ENCODE results near the gene ZFYVE9.
"Not testable (repeated sequence)": the region's sequence is repeated elsewhere in the genome, so short reads cannot be mapped to it uniquely, and the experiment has no call there.

The ZFYVE9 gene

DNA sequence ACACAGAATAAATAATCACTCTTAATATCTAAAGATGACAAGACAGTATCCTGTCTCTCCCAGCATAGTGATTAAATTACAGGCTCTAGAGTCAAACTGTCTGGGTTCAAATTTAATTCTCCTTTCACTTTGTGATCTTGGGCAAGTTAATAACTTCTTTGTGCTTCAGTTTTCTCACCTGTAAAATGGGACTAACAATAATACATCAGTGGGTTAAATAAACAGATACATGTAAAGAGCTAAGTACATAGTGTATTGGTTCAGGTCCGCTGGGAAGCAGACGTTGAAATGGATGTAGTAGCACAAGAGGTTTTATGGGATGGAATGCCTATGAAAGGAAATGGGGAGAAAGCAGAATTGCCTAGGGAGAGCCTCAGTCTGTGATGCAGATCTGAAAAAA, 10.7 kb downstream of the ZFYVE9 start:
- no peak for DNase-seq (ENCODE audit: low read depth)

DNA sequence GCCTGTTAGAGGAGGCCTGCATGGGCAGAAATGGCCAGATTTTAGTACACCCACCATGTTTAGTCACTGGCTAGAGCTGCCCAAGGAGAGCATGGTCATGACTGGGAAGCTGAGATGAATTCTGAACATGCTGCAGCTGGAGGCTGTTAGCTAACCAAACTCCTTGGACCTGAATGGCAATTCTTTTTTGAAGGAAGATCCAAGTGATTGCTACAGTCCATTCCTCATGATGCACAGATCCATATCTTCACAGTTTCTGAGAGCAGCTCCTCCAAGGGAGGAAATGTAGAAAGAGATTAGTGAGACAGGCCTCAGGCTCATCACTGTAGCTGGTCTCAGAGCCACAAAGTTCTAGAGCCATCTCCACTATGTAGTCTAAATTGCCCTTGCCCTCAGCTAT, 11.1 kb downstream of the ZFYVE9 start:
- no peak for DNase-seq (ENCODE audit: low read depth)

DNA sequence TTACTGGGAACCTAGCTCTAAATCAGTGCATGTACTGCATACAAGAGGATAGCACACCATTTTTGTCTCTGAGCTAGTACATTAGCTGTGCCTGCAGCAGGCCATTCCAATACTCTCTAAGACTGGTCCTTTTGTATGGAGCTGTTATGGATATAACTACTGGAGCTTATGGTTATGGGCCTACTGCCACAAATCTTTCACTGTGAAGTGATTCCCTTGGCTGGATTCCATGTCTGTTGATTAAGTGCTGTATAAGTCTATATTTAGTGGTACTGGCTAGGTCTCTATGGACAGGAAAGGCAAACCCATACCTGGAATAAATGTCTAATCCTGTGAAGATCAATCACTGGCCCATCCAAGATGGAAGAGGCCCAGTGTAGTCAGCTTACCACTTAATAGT, 12.0 kb downstream of the ZFYVE9 start:
- DNase-seq (ENCODE audit: low read depth), result no peak

DNA sequence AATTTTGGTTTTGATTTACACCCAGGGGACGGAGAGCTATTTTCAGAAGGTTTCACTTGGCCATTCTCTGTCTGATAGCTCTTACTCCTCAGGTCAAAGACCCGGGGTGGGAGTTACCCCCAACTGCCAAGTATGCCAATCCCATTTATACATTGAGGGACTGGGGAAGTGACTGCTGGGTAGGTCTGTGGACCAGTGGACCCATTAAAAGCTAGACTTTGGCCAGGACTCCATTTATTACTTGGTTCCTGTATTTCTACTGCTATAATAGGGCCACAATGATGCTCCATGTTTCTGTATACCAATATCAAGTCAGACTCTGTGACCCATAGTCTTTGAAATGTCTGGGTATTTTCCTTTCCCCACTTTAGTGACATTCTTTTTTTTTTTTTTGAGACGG, 14.6 kb downstream of the ZFYVE9 start:
- DNase-seq (ENCODE audit: low read depth), result no peak

DNA sequence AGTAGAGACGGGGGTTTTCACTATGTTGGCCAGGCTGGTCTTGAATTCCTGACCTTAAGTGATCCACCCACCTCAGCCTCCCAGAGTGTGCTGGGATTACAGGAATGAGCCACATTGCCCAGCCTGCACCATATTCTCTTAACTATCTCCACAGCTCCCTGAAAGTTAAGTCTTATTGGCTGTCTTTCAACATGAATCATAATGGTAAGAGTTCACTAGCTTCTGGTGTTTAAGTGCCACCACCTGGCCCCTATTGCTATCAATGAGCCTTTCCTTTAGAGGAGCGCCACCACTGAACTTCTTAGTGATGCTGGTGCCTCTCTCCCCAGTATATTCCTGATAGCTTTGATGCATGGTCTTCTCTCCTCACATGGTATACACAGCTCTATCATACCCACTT, 15.7 kb downstream of the ZFYVE9 start:
- DNase-seq (ENCODE audit: low read depth), result no peak

DNA sequence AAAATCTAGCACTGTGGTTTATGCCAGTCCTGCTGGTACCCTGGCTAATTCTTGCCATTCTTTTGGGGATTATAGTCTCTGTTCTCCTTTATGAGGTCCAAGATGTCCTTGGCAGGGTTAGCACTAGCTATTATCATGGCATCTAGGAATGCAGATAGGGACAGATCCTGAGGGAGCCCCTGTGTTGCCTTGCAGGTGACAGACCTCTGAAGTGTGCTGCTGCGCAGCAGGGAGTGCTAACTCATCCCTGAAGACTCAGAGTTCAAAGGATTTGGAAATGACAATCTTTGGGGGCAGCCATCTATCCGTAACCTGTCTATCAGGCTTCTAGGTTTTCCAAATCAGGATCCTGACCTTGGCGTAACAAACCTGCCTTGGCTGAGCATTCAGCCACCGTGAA, 16.3 kb downstream of the ZFYVE9 start:
- no peak for DNase-seq (ENCODE audit: low read depth)

DNA sequence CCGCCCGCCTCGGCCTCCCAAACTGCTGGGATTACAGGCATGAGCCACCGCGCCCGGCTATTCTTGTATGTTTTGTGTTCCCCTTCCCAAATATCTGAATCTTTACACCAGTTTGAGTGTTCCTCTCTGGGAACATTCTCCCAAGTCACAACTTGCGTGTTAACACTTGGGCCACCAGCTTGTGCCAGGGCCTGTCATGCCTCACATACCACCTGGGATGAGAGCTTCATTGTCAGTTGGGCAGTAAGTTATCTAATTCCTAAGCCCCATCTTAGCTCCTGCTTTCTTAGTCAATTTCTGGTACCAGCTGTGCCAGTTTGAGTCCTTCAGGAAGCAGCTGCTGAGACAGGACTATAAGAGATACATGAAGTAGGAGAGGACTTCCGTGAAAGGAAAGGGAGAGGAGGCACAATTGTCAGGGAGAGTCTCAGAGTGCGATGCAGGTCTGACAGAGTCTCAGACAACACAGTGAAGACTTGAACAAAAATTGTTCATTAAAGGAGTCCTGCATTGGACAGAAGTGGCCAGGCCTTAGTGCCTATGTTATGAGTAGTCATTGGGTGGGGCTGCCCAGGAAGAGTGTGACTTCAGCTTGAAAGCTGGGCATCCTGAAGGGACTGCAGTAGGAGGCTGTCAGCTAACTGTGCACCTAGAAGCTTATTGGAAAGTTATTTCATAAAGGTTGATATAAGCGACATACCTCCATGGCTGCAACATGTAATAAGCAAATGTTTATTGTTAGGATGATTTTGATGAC, 17.3 kb downstream of the ZFYVE9 start:
- DNase-seq (ENCODE audit: low read depth), result no peak

DNA sequence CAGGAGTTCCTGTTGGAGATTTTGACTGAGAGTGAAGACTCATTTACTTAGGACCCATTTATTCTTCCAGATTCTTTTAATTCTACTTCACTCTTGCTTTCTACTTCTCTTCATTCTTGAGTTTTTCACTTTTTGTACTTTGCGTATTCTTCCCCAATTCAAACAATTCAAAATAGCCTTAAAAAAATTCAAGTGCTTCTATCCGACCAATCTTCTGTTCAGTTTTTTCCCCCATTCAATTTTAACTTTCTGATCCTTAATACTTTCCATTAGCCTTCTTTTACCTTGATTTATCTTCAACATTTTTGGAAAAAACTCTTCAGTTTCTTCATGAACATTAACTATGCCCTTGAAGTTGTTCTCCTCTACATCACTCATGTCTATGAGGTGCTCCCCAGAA, 21.1 kb downstream of the ZFYVE9 start:
- no peak for DNase-seq (ENCODE audit: low read depth)

DNA sequence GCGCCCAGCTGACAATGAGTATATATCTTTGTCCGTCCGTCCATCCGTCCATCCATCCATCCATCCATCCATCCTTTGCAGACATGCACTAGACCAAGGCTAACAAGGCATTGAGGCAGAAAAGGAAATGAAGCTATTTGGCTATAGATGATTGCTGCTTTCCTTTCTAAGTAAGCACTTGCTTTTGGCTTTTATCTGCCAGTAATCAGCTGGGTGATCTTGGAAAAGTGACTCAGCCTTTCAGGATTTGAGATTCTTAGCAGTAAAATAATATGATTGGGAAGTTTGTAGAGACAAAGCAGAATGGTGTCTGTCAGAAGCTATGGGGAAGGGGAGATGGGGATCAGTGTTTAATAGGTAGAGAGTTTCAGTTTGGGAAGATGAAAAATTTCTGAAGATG, 22.7 kb downstream of the ZFYVE9 start:
- DNase-seq (ENCODE audit: low read depth), result no peak

DNA sequence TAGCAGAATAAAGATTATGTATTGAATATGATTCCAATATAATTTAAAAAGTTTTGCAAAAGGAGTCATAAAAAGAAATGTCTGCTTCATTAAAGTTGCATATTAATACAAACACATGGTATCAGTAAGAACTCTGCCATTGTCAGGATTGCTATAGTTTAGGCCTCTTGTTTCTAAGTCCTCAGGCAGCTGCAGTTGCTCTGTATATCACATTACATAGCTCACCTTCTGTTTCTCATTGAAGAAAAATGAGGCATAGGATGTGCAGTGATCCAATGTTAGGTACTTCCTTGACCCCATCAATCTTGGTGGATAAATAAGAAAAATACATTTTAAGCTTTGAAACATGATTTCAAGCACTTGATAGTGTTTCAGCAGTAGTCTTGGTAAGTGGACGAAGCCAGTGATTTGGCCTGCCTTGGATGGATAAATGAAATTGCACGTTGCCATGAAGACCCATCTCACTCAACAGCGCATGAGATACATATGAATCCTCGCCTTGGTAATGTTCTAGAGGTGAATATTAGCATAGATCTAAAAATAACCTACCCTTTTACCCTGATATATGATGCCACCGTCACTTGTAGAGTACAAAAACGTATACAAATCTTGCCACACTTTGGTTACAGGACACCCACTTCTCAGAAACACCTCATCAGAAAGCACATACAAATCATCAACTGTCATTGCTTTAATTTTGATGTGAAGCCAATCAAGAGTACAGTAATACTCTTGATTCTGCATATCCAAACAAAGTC, 25.3 kb downstream of the ZFYVE9 start:
- no peak for DNase-seq (ENCODE audit: low read depth)

DNA sequence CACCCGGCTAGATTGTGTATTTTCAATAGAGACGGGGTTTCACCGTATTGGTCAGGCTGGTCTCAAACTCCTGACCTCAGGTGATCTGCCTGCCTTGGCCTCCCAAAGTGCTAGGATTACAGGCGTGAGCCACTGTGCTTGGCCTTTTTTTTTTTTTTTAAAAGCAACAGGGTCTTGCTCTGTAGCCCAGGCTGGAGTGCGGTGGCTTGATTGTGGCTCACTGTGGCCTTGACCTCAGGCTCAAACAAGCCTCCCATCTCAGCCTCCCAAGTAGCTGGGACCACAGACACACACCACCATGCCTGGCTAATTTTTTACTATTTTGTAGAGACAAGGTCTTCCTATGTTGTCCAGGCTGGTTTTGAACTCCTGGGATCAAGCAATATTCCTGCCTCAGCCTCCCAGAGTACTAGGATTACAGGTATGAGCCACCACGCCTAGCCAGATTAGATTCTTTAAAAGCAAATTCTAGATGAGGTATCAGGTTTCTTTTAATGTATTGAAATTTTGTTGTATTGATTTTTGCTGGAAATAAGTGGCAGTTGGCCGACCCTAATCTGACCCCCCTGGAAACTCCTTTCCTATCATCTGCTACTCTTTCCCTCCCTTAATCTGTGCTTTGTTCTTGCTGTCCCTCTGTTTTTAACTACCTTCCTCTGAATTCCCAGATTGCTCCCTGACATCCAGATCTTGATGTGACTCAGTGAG, 26.6 kb downstream of the ZFYVE9 start:
- DNase-seq (ENCODE audit: low read depth), result no peak

DNA sequence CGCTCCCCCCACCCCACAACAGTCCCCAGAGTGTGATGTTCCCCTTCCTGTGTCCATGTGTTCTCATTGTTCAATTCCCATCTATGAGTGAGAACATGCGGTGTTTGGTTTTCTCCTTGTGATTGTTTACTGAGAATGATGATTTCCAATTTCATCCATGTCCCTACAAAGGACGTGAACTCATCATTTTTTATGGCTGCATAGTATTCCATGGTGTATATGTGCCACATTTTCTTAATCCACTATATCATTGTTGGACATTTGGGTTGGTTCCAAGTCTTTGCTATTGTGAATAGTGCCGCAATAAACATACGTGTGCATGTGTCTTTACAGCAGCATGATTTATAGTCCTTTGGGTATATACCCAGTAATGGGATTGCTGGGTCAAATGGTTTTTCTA, 29.3 kb downstream of the ZFYVE9 start:
- not testable (repeated sequence) for DNase-seq (ENCODE audit: low read depth)

DNA sequence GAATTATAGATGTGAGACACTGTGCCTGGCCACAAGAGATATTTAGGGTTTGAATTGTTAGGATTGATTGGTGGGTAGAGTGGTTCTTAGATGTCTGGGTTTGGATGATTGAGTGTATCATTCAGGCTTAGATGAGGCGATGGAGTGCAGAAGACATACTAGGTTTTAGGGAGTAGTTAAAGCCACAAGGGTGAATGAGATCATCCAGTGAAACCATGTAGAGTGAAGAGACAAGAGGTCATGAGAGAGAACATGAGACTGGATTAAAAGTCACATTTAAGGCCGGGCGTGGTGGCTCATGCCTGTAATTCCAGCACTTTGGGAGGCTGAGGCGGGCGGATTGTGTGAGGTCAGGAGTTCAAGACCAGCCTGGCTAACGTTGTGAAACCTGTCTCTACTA, 37.2 kb downstream of the ZFYVE9 start:
- DNase-seq (ENCODE audit: low read depth), result no peak

DNA sequence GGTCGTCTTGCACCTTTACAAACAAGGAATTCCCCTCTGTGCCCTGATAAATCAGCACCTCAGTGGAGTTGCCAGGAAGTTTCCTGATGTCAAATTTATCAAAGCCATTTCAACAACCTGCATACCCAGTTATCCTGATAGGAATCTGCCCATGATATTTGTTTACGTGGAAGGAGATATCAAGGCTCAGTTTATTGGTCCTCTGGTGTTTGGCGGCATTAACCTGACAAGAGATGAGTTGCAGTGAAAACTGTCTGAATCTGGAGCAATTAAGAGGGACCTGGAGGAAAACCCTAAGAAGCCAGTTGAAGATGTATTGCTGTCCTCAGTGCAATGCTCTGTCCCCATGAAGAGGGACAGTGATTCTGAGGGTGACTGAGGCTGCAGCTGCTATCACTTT, 38.3 kb downstream of the ZFYVE9 start:
- DNase-seq (ENCODE audit: low read depth), result no peak

DNA sequence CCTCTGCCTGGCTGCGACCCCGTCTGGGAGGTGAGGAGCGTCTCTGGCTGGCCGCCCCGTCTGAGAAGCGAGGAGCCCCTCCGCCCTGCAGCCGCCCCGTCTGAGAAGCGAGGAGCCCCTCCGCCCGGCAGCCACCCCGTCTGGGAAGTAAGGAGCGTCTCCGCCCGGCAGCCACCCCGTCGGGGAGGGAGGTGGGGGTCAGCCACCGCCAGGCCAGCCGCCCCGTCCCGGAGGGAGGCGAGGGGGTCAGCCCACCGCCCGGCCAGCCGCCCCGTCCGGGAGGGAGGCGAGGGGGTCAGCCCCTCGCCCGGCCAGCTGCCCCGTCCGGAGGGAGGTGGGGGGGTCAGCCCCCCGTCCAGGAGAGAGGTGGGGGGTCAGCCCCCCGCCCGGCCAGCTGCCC, 39.9 kb downstream of the ZFYVE9 start:
- DNase-seq (ENCODE audit: low read depth), result not testable (repeated sequence)

DNA sequence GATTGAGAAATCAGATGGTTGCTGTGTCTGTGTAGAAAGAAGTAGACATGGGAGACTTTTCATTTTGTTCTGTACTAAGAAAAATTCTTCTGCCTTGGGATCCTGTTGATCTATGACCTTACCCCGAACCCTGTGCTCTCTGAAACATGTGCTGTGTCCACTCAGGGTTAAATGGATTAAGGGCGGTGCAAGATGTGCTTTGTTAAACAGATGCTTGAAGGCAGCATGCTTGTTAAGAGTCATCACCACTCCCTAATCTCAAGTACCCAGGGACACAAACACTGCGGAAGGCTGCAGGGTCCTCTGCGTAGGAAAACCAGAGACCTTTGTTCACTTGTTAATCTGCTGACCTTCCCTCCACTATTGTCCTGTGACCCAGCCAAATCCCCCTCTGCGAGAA, 40.4 kb downstream of the ZFYVE9 start:
- DNase-seq (ENCODE audit: low read depth), result not testable (repeated sequence)

DNA sequence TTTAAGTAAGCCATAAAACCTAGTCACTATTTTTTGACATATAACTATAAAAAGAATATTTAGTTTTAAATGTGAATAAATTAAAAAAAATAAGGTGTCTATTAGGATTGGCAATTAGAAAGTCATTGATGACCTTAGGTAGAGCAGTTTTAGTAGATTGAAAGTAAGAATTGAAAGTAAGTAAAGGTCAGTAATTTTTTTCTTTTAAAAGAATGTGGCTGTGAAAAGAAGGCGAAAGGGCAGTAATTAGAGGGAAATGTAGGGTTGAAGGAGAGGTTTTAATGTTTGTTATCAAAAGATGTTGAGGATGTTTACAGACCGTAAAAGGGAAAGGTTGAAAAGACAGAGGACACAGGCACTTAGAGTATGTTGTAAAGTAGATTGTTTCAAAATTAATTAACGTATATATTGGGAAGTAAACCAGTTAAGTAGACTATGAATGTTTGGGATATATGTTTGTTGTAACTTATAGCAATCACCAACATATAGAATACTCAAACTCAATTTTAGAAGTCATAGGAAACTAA, 41.0 kb downstream of the ZFYVE9 start:
- no peak for DNase-seq (ENCODE audit: low read depth)

DNA sequence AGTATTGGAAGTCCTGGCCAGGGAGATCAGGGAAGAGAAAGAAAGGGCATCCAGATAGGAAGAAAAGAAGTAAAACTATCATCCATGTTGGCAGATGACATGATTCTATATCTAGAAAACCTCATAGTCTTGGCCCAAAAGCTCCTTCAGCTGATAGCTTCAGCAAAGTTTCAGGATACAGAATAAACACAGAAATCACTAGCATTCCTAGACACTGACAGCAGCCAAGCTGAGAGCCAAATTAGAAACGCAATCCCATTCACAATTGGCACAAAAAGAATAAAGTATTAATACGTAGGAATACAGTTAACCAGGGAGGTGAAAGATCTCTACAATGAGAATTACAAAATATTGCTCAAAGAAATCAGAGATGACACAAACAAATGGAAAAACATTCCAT, 44.6 kb downstream of the ZFYVE9 start:
- DNase-seq (ENCODE audit: low read depth), result no peak

DNA sequence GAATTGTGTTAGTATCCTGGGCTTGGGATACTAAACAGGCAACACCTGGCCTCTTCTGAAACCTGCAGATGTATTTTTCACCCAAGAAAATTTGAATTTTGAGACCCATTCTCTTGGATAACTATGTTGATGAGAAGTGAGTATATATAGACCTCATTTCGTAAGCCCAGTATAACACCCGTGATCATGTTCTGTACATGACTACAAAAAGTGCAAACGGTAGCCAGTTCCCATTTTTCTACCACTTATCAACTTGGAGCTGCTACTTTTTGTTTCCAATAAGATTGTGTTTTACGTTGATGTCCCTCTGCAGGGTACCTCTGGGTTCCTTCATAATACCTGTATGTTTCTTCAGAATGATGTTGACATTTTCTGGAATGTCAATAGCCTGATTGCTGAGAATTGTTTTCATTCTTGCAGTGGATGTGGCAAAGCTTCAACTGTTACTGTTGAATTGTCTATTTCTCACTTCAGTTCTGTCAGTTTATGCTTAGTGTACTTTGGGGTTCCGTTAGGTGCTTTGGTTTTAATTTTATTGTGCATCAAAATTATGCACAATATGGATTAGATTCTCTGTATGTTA, 48.1 kb downstream of the ZFYVE9 start:
- DNase-seq (ENCODE audit: low read depth), result no peak

DNA sequence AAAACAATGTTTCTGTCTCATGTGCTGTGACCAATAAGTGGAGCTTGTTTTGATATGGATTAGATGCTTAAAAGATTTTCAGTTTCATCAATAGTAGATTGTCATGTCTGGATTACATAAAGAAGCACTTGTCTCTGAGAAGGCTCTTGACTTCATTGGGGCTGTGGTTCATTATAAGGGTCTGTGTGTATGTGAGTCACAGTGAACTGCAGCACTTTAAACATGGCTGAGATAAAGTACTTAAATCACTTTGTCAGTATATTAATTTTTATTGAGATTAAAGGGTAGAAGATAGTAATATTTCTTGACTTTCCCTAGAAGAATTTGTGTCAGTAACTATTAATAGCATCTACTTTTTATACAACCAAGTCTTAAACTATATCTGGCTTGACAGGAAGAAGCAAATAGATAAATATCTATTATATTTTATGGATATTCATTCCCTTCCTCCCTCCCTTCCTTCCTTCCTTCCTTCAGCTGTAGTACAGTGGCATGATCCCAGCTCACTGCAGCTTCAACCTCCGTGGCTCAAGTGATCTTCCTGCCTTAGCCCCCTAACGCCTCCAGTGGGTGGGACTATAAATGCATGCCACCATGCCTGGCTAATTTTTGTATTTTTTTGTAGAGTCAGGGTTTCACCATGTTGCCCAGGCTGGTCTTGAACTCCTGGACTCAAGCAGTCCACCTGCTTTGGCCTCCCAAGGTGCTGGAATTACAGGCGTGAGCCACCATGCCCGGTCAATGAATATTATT, 48.8 kb downstream of the ZFYVE9 start:
- no peak for DNase-seq (ENCODE audit: low read depth)

DNA sequence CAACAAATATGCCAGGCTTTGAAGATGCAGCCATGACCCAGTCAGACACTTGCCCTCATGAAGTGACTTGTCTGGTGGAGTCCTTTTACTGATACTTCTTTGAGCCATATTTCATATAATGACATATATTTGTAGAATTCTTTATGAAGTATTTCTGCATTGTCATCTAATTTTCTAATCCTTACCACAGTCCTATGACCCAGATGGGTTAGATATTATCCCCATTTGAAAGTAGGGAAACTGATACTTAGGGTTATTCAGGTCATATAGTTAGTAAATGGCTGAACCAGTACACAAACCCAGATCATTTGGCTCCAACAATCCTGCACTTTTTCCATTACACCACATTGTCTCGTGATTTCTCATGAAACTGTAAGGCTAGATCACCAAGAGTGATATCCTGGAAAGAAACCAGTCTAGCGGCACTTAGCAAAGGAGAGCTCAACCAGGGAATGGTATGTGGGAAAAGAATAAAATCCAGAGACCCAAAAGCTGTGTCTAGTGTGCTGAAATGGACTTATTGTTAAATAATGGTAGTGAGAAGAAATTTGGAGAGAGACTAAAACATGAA, 49.6 kb downstream of the ZFYVE9 start:
- no peak for DNase-seq (ENCODE audit: low read depth)
